Hematopoietic multipotent progenitor cell (in vitro differentiated cells): ENCODE results near the gene MXRA5. TPM values are rescaled to one million over a fixed set of nuclear protein-coding genes. Genes with fewer than 3 reads are reported as not detected.
"Not testable (repeated sequence)": the region's sequence is repeated elsewhere in the genome, so short reads cannot be mapped to it uniquely, and the experiment has no call there.

Source experiments
- DNase-seq, 3 donors: peaks; one replicate each; pipeline ENCODE4 v3.0.0-alpha.2; 2011 to 2015; ENCODE audit warnings: low read depth in 2 of 3, low spot score in 2 of 3
- total RNA-seq: library from RNA; depleted of rRNA; stranded (reverse); fragments of >200 nt; gene quantifications from one replicate; pipeline ENCODE4 v1.2.3, GENCODE V29; 2012

Gene MXRA5
- total RNA-seq, 1 donor: under 0.01 TPM

GRCh38 chrX:3326681-3327080 lies 19.8 kb downstream of the MXRA5 start:
- no peak for DNase-seq

- DNase-seq: no peak
Measured at GRCh38 chrX:3320471-3321046, 25.9 kb downstream of the MXRA5 start.

DNA sequence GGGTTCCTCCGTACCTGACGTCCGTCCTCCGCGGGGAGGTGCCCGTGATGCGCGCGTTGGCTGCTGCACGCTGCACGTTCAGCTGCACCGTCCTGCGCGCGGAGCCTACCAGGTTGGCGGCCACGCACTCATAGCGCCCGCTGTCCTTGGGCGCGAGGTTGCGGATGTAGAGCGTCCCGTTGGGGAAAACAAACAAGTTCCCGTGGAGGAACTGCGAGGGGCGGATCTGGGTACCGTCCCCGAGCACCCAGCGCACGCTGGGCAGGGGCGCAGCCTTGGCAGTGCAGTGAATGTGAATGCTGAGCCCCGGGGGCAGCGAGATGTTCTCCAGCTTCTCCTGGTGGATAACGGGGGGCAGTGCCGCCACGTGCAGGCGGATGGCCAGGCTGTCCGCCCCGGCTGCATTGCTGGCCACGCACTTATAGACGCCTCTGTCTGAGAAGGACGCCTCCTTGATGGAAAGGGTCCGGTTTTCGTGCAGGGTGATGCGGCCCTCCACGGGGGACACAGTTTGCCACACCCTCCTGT lies 29.2 kb downstream of the MXRA5 start:
- no peak for DNase-seq

DNA sequence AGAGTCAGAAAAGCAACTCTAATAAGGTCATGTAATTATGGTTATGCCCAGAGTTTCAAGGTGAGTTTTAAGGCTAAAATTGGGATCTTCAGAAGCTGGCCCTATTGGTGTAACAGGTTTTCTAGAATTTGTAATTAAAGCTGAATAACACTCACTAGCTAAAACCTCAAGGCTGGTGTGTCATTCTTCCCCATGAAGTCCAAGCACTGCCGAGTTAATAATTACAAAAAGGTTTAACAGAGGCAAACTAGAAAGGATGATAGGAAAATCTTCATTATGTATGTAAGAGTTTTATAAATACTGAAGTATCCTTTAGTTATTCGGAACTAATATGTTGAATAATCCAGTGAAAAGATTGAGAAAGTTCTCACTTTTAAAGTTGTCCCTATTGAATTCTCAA lies 34.3 kb downstream of the MXRA5 start:
- DNase-seq: no peak

GRCh38 chrX:3307881-3308280 lies 38.6 kb downstream of the MXRA5 start:
- no peak for DNase-seq

- DNase-seq: no peak
Measured at GRCh38 chrX:3299636-3300035, 46.8 kb downstream of the MXRA5 start.

DNA sequence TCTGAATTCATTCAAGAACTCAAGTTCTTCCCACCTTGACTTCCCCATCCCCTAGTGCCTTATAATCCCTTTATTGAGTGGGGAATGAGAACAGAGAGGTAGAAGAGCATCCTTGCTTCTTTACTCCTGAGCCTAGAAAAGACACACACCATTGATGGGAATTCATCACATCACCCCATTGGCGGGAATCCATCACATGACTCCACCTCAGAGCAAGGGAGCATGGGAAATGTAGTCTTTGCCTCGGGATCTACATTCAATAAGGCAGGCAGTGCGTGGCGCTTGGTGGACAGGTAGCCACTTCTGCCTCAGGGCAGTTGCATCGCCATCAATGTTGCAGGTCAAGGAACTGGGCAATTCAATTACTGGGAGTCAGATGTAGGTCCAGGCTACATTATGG lies 50.7 kb downstream of the MXRA5 start:
- DNase-seq: no peak

- no peak for DNase-seq
Measured at GRCh38 chrX:3293251-3293650, 53.2 kb downstream of the MXRA5 start.

- DNase-seq: no peak
Measured at GRCh38 chrX:3290561-3290960, 55.9 kb downstream of the MXRA5 start.

- no peak for DNase-seq
Measured at GRCh38 chrX:3286196-3286945, 60.1 kb downstream of the MXRA5 start.

- no peak for DNase-seq
Measured at GRCh38 chrX:3280706-3281105, 65.7 kb downstream of the MXRA5 start.

- DNase-seq: not testable (repeated sequence)
Measured at GRCh38 chrX:3273668-3274067, 72.8 kb downstream of the MXRA5 start.

DNA sequence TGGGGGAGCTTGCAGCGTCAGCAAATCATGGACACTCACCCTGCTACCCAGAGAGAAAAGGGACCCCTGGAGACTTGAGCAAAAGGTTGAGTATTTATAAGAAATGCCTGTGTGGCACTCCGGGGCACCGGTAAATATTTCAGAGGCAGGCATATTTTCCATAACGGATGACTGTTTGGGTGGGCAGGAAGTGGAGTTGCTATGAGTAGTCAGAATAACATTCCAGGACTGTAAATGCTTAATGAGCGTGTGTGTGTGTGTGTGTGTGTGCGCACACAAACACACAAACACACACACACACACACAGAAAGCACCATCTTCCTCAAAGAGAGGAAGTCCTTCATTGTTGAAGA lies 74.6 kb downstream of the MXRA5 start:
- peak in 1 of 3 donors; percentile 1 for DNase-seq

- DNase-seq: no peak
Measured at GRCh38 chrX:3271183-3271833, 75.1 kb downstream of the MXRA5 start.

GRCh38 chrX:3268829-3269228 lies 77.6 kb downstream of the MXRA5 start:
- no peak for DNase-seq

DNA sequence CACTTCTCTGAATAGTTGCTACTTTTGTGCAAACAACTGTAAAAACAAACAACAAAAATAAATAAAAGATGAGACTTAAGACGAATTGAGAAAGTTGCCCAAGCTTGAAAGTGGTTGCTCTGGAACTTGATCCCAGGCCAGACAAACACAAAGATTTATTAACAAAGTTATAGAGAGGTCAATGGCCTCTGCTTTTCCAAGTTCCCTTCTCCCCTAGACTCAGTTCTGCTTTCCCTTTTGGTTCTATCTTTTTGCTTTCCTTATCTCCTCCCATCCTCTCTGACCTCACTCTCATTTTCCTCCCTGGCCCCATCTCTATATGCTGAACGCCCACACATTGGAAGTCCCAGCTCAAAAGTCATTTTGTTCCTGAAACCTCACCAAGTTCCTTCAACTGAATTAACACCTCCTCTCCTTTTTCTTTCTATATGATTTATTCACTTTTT lies 82.7 kb downstream of the MXRA5 start:
- no peak for DNase-seq

GRCh38 chrX:3262901-3263300 lies 83.6 kb downstream of the MXRA5 start:
- DNase-seq: no peak
